ENCODE results near the gene NPIPB12. TPM values are rescaled to one million over a fixed set of nuclear protein-coding genes. Genes with fewer than 3 reads are reported as not detected.
"Not testable (repeated sequence)": the region's sequence is repeated elsewhere in the genome, so short reads cannot be mapped to it uniquely, and the experiment has no call there.

The NPIPB12 gene
- total and polyA plus RNA-seq, 4 experiments from 2014 or later = 1.4 to 78.8 (median 40.9) TPM

- H3K9me3 ChIP-seq (ENCODE audit: control insufficient read depth in 1 of 2, low read length in 2 of 2); H3K4me1 ChIP-seq (ENCODE audit: insufficient read depth, low read length); H3K4me3 Mint-ChIP-seq; CTCF ChIA-PET (ENCODE audit: partially characterized antibody); POLR2A ChIA-PET (ENCODE audit: partially characterized antibody); H3K4me1 Mint-ChIP-seq; H3K36me3 Mint-ChIP-seq; H3K27ac Mint-ChIP-seq; DNase-seq; intact Hi-C loops (cut with micrococcal nuclease); H3K9me3 Mint-ChIP-seq; H3K27me3 ChIP-seq (ENCODE audit: insufficient read depth, low read length); H3K27ac ChIP-seq (ENCODE audit: low read depth, low read length); H3K4me3 ChIP-seq (ENCODE audit: low read length in 2 of 2); H3K36me3 ChIP-seq (ENCODE audit: insufficient read depth, low read length); H3K27me3 Mint-ChIP-seq: not testable (repeated sequence)
Measured at GRCh38 chr16:29465985-29466824, 40.0 kb downstream of the NPIPB12 start.

GRCh38 chr16:29460647-29461030 lies 45.6 kb downstream of the NPIPB12 start:
- H3K27ac Mint-ChIP-seq; H3K27me3 Mint-ChIP-seq; POLR2A ChIA-PET (ENCODE audit: partially characterized antibody); CTCF ChIA-PET (ENCODE audit: partially characterized antibody); H3K27me3 ChIP-seq (ENCODE audit: insufficient read depth, low read length); H3K4me1 ChIP-seq (ENCODE audit: insufficient read depth, low read length); H3K27ac ChIP-seq (ENCODE audit: low read depth, low read length); H3K4me3 ChIP-seq (ENCODE audit: low read length in 2 of 2); H3K4me1 Mint-ChIP-seq; DNase-seq; H3K9me3 ChIP-seq (ENCODE audit: control insufficient read depth in 1 of 2, low read length in 2 of 2); intact Hi-C loops (cut with micrococcal nuclease); H3K36me3 Mint-ChIP-seq; H3K36me3 ChIP-seq (ENCODE audit: insufficient read depth, low read length); H3K9me3 Mint-ChIP-seq; H3K4me3 Mint-ChIP-seq: not testable (repeated sequence)

- H3K4me1 Mint-ChIP-seq; H3K27ac ChIP-seq (ENCODE audit: low read depth, low read length); H3K9me3 Mint-ChIP-seq; H3K27me3 ChIP-seq (ENCODE audit: insufficient read depth, low read length); H3K4me3 Mint-ChIP-seq; H3K27me3 Mint-ChIP-seq; POLR2A ChIA-PET (ENCODE audit: partially characterized antibody); H3K4me1 ChIP-seq (ENCODE audit: insufficient read depth, low read length); H3K4me3 ChIP-seq (ENCODE audit: low read length in 2 of 2); intact Hi-C loops (cut with micrococcal nuclease); H3K27ac Mint-ChIP-seq; DNase-seq; H3K36me3 ChIP-seq (ENCODE audit: insufficient read depth, low read length); CTCF ChIA-PET (ENCODE audit: partially characterized antibody); H3K36me3 Mint-ChIP-seq; H3K9me3 ChIP-seq (ENCODE audit: control insufficient read depth in 1 of 2, low read length in 2 of 2): not testable (repeated sequence)
Measured at GRCh38 chr16:29459706-29460646, 46.2 kb downstream of the NPIPB12 start, which contains the start of gene SULT1A4. TSS of gene SULT1A4 (plus strand) at chr16:29459913. CDS start at chr16:29461386, 1,473 bp downstream.

- H3K4me3 ChIP-seq (ENCODE audit: low read length in 2 of 2) = not testable (repeated sequence)
Measured at GRCh38 chr16:29457660-29458059, 48.5 kb downstream of the NPIPB12 start.

GRCh38 chr16:29454828-29455227 lies 51.4 kb downstream of the NPIPB12 start:
- H3K27me3 Mint-ChIP-seq; H3K4me3 Mint-ChIP-seq; H3K27ac Mint-ChIP-seq; H3K4me1 Mint-ChIP-seq; H3K9me3 Mint-ChIP-seq; CTCF ChIA-PET (ENCODE audit: partially characterized antibody); H3K36me3 Mint-ChIP-seq; H3K27ac ChIP-seq (ENCODE audit: low read depth, low read length); H3K36me3 ChIP-seq (ENCODE audit: insufficient read depth, low read length); H3K4me3 ChIP-seq (ENCODE audit: low read length in 2 of 2); DNase-seq; POLR2A ChIA-PET (ENCODE audit: partially characterized antibody); H3K4me1 ChIP-seq (ENCODE audit: insufficient read depth, low read length); H3K9me3 ChIP-seq (ENCODE audit: control insufficient read depth in 1 of 2, low read length in 2 of 2); H3K27me3 ChIP-seq (ENCODE audit: insufficient read depth, low read length); intact Hi-C loops (cut with micrococcal nuclease): not testable (repeated sequence)

More at GRCh38 chr16:29457660-29458059, 48.5 kb downstream of the NPIPB12 start:
- H3K27ac ChIP-seq (ENCODE audit: low read depth, low read length); H3K4me1 Mint-ChIP-seq; H3K27ac Mint-ChIP-seq; H3K9me3 ChIP-seq (ENCODE audit: control insufficient read depth in 1 of 2, low read length in 2 of 2); H3K4me1 ChIP-seq (ENCODE audit: insufficient read depth, low read length); intact Hi-C loops (cut with micrococcal nuclease); H3K4me3 Mint-ChIP-seq; H3K36me3 Mint-ChIP-seq; H3K27me3 Mint-ChIP-seq; POLR2A ChIA-PET (ENCODE audit: partially characterized antibody); H3K36me3 ChIP-seq (ENCODE audit: insufficient read depth, low read length); CTCF ChIA-PET (ENCODE audit: partially characterized antibody); DNase-seq; H3K27me3 ChIP-seq (ENCODE audit: insufficient read depth, low read length); H3K9me3 Mint-ChIP-seq: not testable (repeated sequence)

- H3K9me3 Mint-ChIP-seq; H3K4me1 ChIP-seq (ENCODE audit: insufficient read depth, low read length); CTCF ChIA-PET (ENCODE audit: partially characterized antibody); H3K36me3 Mint-ChIP-seq; H3K36me3 ChIP-seq (ENCODE audit: insufficient read depth, low read length); H3K27me3 ChIP-seq (ENCODE audit: insufficient read depth, low read length); H3K27ac ChIP-seq (ENCODE audit: low read depth, low read length); H3K4me3 ChIP-seq (ENCODE audit: low read length in 2 of 2); H3K4me1 Mint-ChIP-seq; intact Hi-C loops (cut with micrococcal nuclease); POLR2A ChIA-PET (ENCODE audit: partially characterized antibody); H3K27ac Mint-ChIP-seq; H3K27me3 Mint-ChIP-seq; H3K9me3 ChIP-seq (ENCODE audit: control insufficient read depth in 1 of 2, low read length in 2 of 2); H3K4me3 Mint-ChIP-seq; DNase-seq: not testable (repeated sequence)
Measured at GRCh38 chr16:29454269-29454668, 51.9 kb downstream of the NPIPB12 start, which contains the start of the genes BOLA2 and SLX1B. TSS of gene BOLA2 (minus strand) at chr16:29454351. CDS start at chr16:29454253, 98 bp downstream. TSS of gene SLX1B (plus strand) at chr16:29454533.

- H3K4me1 ChIP-seq (ENCODE audit: insufficient read depth, low read length); DNase-seq; H3K4me3 Mint-ChIP-seq; H3K4me3 ChIP-seq (ENCODE audit: low read length in 2 of 2); POLR2A ChIA-PET (ENCODE audit: partially characterized antibody); intact Hi-C loops (cut with micrococcal nuclease); CTCF ChIA-PET (ENCODE audit: partially characterized antibody); H3K4me1 Mint-ChIP-seq; H3K27me3 ChIP-seq (ENCODE audit: insufficient read depth, low read length); H3K27ac Mint-ChIP-seq; H3K36me3 ChIP-seq (ENCODE audit: insufficient read depth, low read length); H3K27me3 Mint-ChIP-seq; H3K9me3 Mint-ChIP-seq; H3K27ac ChIP-seq (ENCODE audit: low read depth, low read length); H3K36me3 Mint-ChIP-seq; H3K9me3 ChIP-seq (ENCODE audit: control insufficient read depth in 1 of 2, low read length in 2 of 2): not testable (repeated sequence)
Measured at GRCh38 chr16:29453754-29454153, 52.5 kb downstream of the NPIPB12 start.
